GM10266 (cell line): Measurements from ENCODE around the gene RABGAP1L.

Source experiments
- DNase-seq: peaks from one replicate; pipeline ENCODE4 v3.0.0; 2012; ENCODE audit errors: extremely low spot score
- TF ChIP-seq, protein P1 (sequence below): IDR thresholded peaks from 2 replicates; pipeline ENCODE4 v1.5.1; 2012; ENCODE audit warnings: mild to moderate bottlenecking, low read depth; ENCODE audit not compliant: control insufficient read depth, insufficient read depth; ENCODE audit errors: missing control alignments

RABGAP1L gene

DNA sequence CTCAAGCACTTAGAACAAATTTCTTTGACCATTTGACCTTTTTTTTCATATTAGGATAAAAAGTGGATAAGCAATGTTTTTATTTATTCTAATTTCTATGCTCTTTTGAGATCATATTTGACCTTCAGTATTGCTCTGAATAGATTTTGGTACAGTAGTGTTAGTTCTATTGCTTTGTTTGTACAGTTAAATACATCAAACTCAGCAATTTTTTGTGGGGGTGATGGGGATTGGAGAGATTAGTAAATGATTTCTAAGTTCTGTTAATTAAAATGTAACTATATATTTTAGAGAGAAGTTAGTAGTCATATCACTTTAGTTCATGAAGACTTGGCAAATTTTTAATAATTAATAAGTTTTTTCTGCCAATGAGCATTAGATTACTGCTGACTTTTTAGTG, 286.0 kb downstream of the RABGAP1L start:
- TF ChIP-seq, protein P1, sequence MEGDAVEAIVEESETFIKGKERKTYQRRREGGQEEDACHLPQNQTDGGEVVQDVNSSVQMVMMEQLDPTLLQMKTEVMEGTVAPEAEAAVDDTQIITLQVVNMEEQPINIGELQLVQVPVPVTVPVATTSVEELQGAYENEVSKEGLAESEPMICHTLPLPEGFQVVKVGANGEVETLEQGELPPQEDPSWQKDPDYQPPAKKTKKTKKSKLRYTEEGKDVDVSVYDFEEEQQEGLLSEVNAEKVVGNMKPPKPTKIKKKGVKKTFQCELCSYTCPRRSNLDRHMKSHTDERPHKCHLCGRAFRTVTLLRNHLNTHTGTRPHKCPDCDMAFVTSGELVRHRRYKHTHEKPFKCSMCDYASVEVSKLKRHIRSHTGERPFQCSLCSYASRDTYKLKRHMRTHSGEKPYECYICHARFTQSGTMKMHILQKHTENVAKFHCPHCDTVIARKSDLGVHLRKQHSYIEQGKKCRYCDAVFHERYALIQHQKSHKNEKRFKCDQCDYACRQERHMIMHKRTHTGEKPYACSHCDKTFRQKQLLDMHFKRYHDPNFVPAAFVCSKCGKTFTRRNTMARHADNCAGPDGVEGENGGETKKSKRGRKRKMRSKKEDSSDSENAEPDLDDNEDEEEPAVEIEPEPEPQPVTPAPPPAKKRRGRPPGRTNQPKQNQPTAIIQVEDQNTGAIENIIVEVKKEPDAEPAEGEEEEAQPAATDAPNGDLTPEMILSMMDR: no peak
- no peak for DNase-seq

DNA sequence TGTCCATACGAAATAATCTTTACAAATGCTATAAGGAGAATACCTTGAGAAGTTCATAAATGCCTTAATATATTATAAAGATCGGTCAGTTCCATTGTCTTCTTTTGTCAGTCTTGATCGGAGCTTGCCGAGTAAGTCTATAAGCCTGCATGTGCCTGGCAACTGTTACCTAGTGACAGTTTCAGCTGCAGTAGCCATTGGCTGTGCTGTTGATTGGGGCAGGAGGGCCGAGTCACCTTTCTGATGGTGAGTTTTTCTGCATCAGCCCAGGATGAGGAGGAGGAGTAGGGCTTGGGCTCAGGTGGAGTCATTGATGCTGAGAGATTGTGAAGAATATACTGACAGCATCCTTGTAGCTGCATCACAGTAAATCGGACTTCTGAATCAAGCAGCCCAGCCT, 286.5 kb downstream of the RABGAP1L start:
- DNase-seq: no peak
- TF ChIP-seq, protein P1: no peak

DNA sequence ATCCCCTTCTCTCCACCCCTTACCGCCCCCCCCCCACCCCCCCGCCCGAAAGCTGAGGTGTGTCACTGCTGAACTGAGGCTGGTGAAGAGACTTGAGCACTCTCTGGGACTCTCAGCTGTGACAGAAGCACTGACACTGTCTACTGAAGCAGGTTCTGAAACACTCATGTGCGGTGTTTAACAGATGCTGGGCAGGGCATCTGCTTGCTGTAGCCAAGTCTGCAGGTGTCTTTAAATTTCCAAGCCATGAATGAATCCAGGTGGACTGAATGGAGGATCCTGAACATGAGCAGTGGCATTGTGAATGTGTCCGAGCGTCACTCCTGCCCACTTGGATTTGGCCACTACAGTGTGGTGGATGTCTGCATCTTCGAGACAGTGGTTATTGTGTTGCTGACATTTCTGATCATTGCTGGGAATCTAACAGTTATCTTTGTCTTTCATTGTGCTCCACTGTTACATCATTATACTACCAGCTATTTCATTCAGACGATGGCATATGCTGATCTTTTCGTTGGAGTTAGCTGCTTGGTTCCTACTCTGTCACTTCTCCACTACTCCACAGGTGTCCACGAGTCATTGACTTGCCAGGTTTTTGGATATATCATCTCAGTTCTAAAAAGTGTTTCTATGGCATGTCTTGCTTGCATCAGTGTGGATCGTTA, 288.7 kb downstream of the RABGAP1L start, which contains the start of gene GPR52:
GPR52 (plus strand) TSS at position 99 of the 665 bp plus-strand sequence; CDS start at position 247, 148 bp downstream.
- TF ChIP-seq, protein P1: no peak
- no peak for DNase-seq

DNA sequence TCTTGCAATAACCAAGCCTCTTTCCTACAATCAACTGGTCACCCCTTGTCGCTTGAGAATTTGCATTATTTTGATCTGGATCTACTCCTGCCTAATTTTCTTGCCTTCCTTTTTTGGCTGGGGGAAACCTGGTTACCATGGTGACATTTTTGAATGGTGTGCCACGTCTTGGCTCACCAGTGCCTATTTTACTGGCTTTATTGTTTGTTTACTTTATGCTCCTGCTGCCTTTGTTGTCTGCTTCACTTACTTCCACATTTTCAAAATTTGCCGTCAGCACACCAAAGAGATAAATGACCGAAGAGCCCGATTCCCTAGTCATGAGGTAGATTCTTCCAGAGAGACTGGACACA, 289.2 kb downstream of the RABGAP1L start:
- TF ChIP-seq, protein P1: no peak
- no peak for DNase-seq

DNA sequence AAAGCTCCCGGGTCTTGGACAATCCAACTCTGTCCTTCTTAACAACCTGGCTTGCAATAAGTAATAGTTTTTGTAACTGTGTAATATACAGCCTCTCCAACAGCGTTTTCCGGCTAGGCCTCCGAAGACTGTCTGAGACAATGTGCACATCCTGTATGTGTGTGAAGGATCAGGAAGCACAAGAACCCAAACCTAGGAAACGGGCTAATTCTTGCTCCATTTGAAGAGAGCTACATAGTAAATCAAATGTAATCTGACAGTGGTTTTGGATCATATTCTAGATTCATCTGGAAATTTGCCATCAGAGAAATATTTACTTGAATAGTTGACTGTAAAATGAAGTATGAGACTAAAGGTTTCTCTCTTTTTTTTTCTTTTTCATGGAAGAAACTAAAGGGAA, 289.7 kb downstream of the RABGAP1L start:
- TF ChIP-seq, protein P1: no peak
- DNase-seq: no peak

DNA sequence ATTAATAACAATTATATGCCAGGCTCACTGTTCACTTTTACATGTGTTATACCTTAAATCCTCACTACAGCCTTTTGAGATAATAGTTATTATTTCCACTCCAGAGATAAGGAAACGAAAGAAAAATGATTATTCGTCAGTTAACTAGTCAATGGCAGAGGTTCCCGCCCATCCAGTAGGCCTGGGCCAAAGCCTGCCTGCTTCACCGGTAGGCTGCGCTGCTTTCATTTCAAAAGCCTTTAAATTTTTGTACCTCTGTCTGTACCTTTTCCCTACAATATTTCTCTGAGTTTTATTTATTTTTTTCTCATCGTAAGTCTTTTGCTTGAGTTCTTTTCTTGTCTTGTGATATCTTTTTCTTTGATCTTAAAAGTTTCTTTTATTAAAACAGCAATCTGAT, 292.1 kb downstream of the RABGAP1L start:
- no peak for DNase-seq
- TF ChIP-seq, protein P1: no peak

DNA sequence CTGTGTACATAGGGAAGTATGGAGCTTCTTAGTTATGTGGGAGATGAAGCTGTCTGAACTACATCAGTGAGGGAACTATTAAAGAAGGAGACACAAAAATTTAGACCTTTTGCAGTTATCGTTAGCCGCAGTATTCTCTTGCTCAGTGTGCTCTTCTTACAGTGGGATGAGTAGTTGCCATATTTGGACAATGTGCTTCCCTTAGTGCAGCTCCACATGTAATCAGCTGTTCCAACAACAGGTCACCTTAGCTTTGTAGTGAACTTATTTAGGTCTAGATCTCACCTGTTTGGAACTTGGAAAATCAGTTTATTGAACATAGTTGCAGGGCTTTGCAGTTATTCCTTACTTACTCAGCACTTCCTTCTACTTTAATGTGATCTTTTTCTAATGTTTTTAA, 306.5 kb downstream of the RABGAP1L start:
- TF ChIP-seq, protein P1: no peak
- DNase-seq: no peak
